ENCODE data around the gene NKIRAS2. TPM values are rescaled to one million over a fixed set of nuclear protein-coding genes. Genes with fewer than 3 reads are reported as not detected.

Gene NKIRAS2
- total and polyA plus RNA-seq, 2 donors (not counting 3 experiments of a cell fraction or from before 2014, with no cell fraction given): 57.3 to 87.6 TPM

GRCh38 chr17:42056635-42057034, 36.7 kb downstream of the NKIRAS2 start:
- Histone ChIP-seq H3K27ac (ENCODE audit: insufficient read depth, low read depth, low read length) (no peak overlapping the region), H3K4me2 (ENCODE audit: insufficient read depth, low read length) (no peak overlapping the region), H3K79me2 (ENCODE audit: control insufficient read depth, insufficient read depth, low read length) (no peaks in the 10 kb centered on the region), H3K9me3 (replicated peaks; ENCODE audit: control insufficient read depth, insufficient read depth, low read length) (no peaks in the 10 kb centered on the region), H3K9me1 (replicated peaks; ENCODE audit: control insufficient read depth, extremely low read depth, insufficient read depth, low read length) (no peaks in the 10 kb centered on the region), H3K4me1 (ENCODE audit: control insufficient read depth, extremely low read depth, insufficient read depth, low read length) (no peaks in the 10 kb centered on the region), H3K27me3 (ENCODE audit: control insufficient read depth in 2 of 2, insufficient read depth in 2 of 2, low read length in 2 of 2) (peaks cover 28 to 29% of the 10 kb centered on the region in 2 experiments), H4K20me1 (replicated peaks; ENCODE audit: control insufficient read depth, extremely low read depth, insufficient read depth, low read length) (no peaks in the 10 kb centered on the region), H3K36me3 (ENCODE audit: control insufficient read depth in 2 of 2, extremely low read depth in 1 of 2, insufficient read depth in 2 of 2, low read length in 2 of 2) (no peaks in the 10 kb centered on the region), H2AFZ (ENCODE audit: low read depth, low read length) (no peak overlapping the region), H3K9ac (replicated peaks; ENCODE audit: extremely low read depth, insufficient read depth, low read length) (no peak overlapping the region), H3K4me3 (replicated peaks in 1 of 3; ENCODE audit: insufficient read depth in 1 of 3, low read depth in 1 of 3, low read length in 3 of 3) (no peak overlapping the region)
- ChIA-PET POLR2A (no interaction called here), CTCF (interaction anchor here (0.8 to 2.3 kb wide), 4 partner anchors 9 to 45 kb away, joined by 4 to 14 read pairs (median 7); partner anchors contain the start of gene NKIRAS2)
- dilution Hi-C loops (cut with MboI; ENCODE audit: extremely low pct_ligation_motif_present, low sequenced_read_pairs): no loop called here
- DNase-seq (ENCODE audit: low read depth, low spot score): no peak
- no peak for FAIRE-seq
- intact Hi-C loops (cut with micrococcal nuclease): no loop called here
- TF ChIP-seq FOS (IDR thresholded peaks at IDR 0.05; ENCODE audit: borderline replicate concordance, insufficient read depth, low read length): no peak
- no peak for TF ChIP-seq MAX (IDR thresholded peaks at IDR 0.05; ENCODE audit: insufficient read depth, insufficient read length)
- no peak for TF ChIP-seq POLR2A (IDR thresholded peaks at IDR 0.05; ENCODE audit: low read depth, low read length)
- no peak for TF ChIP-seq JUN (IDR thresholded peaks at IDR 0.05; ENCODE audit: borderline replicate concordance, insufficient read depth, insufficient read length, low read depth)
- no peak for TF ChIP-seq EZH2 (IDR thresholded peaks at IDR 0.05; ENCODE audit: borderline replicate concordance, low read depth, low read length, severe bottlenecking)
- no peak for TF ChIP-seq POLR2AphosphoS5 (IDR thresholded peaks at IDR 0.05; ENCODE audit: insufficient read depth, low read depth, low read length)
- TF ChIP-seq CTCF (IDR thresholded peaks at IDR 0.05; ENCODE audit: extremely low read depth in 1 of 2, insufficient read depth in 1 of 2, low read depth in 1 of 2, low read length in 2 of 2): no peak
- TF ChIP-seq GATA2 (IDR thresholded peaks at IDR 0.05; ENCODE audit: insufficient read depth, insufficient read length, low read depth, low read length): no peak
- no peak for TF ChIP-seq MYC (IDR thresholded peaks at IDR 0.05; ENCODE audit: low read depth, low read length)
- no TSS peak for BruUV-seq (replicated peaks)
